HepG2 (cell line): ENCODE data around the gene EGLN2. TPM values are rescaled to one million over a fixed set of nuclear protein-coding genes. Genes with fewer than 3 reads are reported as not detected.
A peak's percentile ranks its signal among the peaks of the same experiment; 100 is the strongest.

Experiments used
- AGO1 ChIP-seq: fragments of 200-400 bp; formaldehyde crosslinking; IDR thresholded peaks from 2 replicates; pipeline ENCODE4 v1.6.1; 2017; ENCODE audit warnings: mild to moderate bottlenecking, low read depth, low read length, moderate library complexity; ENCODE audit not compliant: poor library complexity, severe bottlenecking
- CBX5 ChIP-seq: sonication (generic); formaldehyde crosslinking; IDR thresholded peaks from 2 replicates; pipeline ENCODE4 v1.4.0; 2020; ENCODE audit warnings: missing genetic modification reagents, borderline replicate concordance
- ELF3 ChIP-seq: IDR thresholded peaks from 2 replicates; pipeline ENCODE4 v1.6.1; 2016; ENCODE audit warnings: missing genetic modification reagents, missing compliant biosample characterization
- FOXK1 ChIP-seq: sonication (generic); formaldehyde crosslinking; IDR thresholded peaks from 2 replicates; pipeline ENCODE4 v1.4.0; 2020; ENCODE audit warnings: low read depth, missing genetic modification reagents, borderline replicate concordance
- IKZF1 ChIP-seq: fragments of 450-650 bp; IDR thresholded peaks from 2 replicates; pipeline ENCODE4 v1.7.1; 2016
- IKZF4 ChIP-seq: sonication (generic); formaldehyde crosslinking; IDR thresholded peaks from 2 replicates; pipeline ENCODE4 v1.5.1; 2020; ENCODE audit warnings: borderline replicate concordance, mild to moderate bottlenecking, low read depth, missing genetic modification reagents; ENCODE audit errors: not compliant biosample characterization
- ISX ChIP-seq: sonication (generic); formaldehyde crosslinking; conservative IDR thresholded peaks from 2 replicates; pipeline ENCODE4 v1.5.0; 2020; ENCODE audit warnings: missing genetic modification reagents
- KAT7 ChIP-seq: IDR thresholded peaks from 2 replicates; pipeline ENCODE4 v1.6.1; 2018; ENCODE audit warnings: borderline replicate concordance, missing compliant biosample characterization
- POLR2A ChIP-seq, 2 experiments: IDR thresholded peaks; 2 replicates each; pipeline ENCODE4 v1.6.1; 2011; ENCODE audit warnings: low read depth in 2 of 2, low read length in 2 of 2, mild to moderate bottlenecking in 1 of 2, moderate library complexity in 1 of 2; ENCODE audit not compliant: insufficient read depth in 1 of 2
- REXO4 ChIP-seq: sonication (generic); formaldehyde crosslinking; IDR thresholded peaks from 2 replicates; pipeline ENCODE4 v1.8.0; 2022; ENCODE audit warnings: missing genetic modification reagents, mild to moderate bottlenecking, borderline replicate concordance
- RNF219 ChIP-seq: sonication (generic); formaldehyde crosslinking; IDR thresholded peaks from 2 replicates; pipeline ENCODE4 v1.5.0; 2020; ENCODE audit warnings: mild to moderate bottlenecking, missing genetic modification reagents
- RORA ChIP-seq: sonication (generic); formaldehyde crosslinking; IDR thresholded peaks from 2 replicates; pipeline ENCODE4 v1.5.0; 2020; ENCODE audit warnings: mild to moderate bottlenecking, missing genetic modification reagents, moderate library complexity
- ZBTB44 ChIP-seq: sonication (generic); formaldehyde crosslinking; IDR thresholded peaks from 2 replicates; pipeline ENCODE4 v1.4.0; 2020; ENCODE audit warnings: missing genetic modification reagents
- ZC3H13 ChIP-seq: sonication (generic); formaldehyde crosslinking; IDR thresholded peaks from 2 replicates; pipeline ENCODE4 v1.8.1; 2023; ENCODE audit warnings: mild to moderate bottlenecking, missing genetic modification reagents, moderate library complexity
- ZHX1 ChIP-seq: sonication (generic); formaldehyde crosslinking; IDR thresholded peaks from 2 replicates; pipeline ENCODE4 v1.8.1; 2022; ENCODE audit warnings: low read depth, mild to moderate bottlenecking, missing genetic modification reagents
- ZMAT5 ChIP-seq: sonication (generic); formaldehyde crosslinking; IDR thresholded peaks from 2 replicates; pipeline ENCODE4 v1.5.0; 2020; ENCODE audit warnings: mild to moderate bottlenecking, low read depth, missing genetic modification reagents, borderline replicate concordance
- ZNF124 ChIP-seq: sonication (generic); formaldehyde crosslinking; IDR thresholded peaks from 2 replicates; pipeline ENCODE4 v1.4.0; 2020; ENCODE audit warnings: missing genetic modification reagents
- ZNF20 ChIP-seq: sonication (generic); formaldehyde crosslinking; IDR thresholded peaks from 2 replicates; pipeline ENCODE4 v1.4.0; 2020; ENCODE audit warnings: mild to moderate bottlenecking, moderate library complexity, missing genetic modification reagents
- ZNF264 ChIP-seq: sonication (generic); formaldehyde crosslinking; IDR thresholded peaks from 2 replicates; pipeline ENCODE4 v1.4.0; 2020; ENCODE audit warnings: missing genetic modification reagents
- ZNF317 ChIP-seq: sonication (generic); formaldehyde crosslinking; IDR thresholded peaks from 2 replicates; pipeline ENCODE4 v1.5.0; 2020; ENCODE audit warnings: mild to moderate bottlenecking, missing genetic modification reagents
- ZNF670 ChIP-seq: sonication (generic); formaldehyde crosslinking; IDR thresholded peaks from 2 replicates; pipeline ENCODE4 v1.8.0; 2022; ENCODE audit warnings: mild to moderate bottlenecking, missing genetic modification reagents, borderline replicate concordance
- ZNF788 ChIP-seq: sonication (generic); formaldehyde crosslinking; IDR thresholded peaks from 2 replicates; pipeline ENCODE4 v1.5.0; 2020; ENCODE audit warnings: mild to moderate bottlenecking, missing genetic modification reagents, borderline replicate concordance
- ZNF839 ChIP-seq: sonication (generic); formaldehyde crosslinking; IDR thresholded peaks from 2 replicates; pipeline ENCODE4 v1.4.0; 2020; ENCODE audit warnings: missing genetic modification reagents, mild to moderate bottlenecking, borderline replicate concordance
- polyA plus RNA-seq, 8 experiments: library from polyadenylated mRNA; depleted of rRNA in 3 of 8; stranded (reverse) in 7 of 8; unstranded in 1 of 8; fragments of >200 nt; fragmentation: Illumina TruSeq in 4 of 8; extraction: Trizol in 4 of 8; gene quantifications; 2 replicates each; pipeline versions ENCODE4 v1.2.1 to v1.2.3, GENCODE V29; 2011 to 2016; ENCODE audit warnings: low read depth in 4 of 8, missing spikeins in 1 of 8, mixed read lengths in 1 of 8; ENCODE audit not compliant: insufficient read depth in 1 of 8
- total RNA-seq, 5 experiments: library from RNA; depleted of rRNA; stranded (reverse); fragments of >200 nt; fragmentation: Illumina TruSeq; extraction: Trizol; gene quantifications; 2 replicates each; pipeline ENCODE4 v1.2.3, GENCODE V29; 2016; ENCODE audit warnings: low read depth in 1 of 5

The EGLN2 gene
- total and polyA plus RNA-seq, 2 of the 13 experiments (the other 11 are each of a cell fraction or from before 2014, with no cell fraction given): 16.5 to 40.8 TPM

GRCh38 chr19:40750058-40750873 is 48.7 kb upstream of the EGLN2 start, which contains the start of gene ACTMAP (continued):
- TF ChIP-seq FOXK1 (peak; percentile 64; the same call in 1 of the 2 replicates), ZNF124 (CRISPR knock-in tag) (peak; percentile 37; the same call in 1 of the 2 replicates), RNF219 (CRISPR knock-in tag) (0 out of 2 replicates have a peak, but pooled peaks have one; percentile 31), ZMAT5 (no peak), ISX (no peak), ZNF670 (no peak), ZBTB44 (CRISPR knock-in tag) (no peak), REXO4 (CRISPR knock-in tag) (no peak), RORA (CRISPR knock-in tag) (no peak), POLR2A (IDR thresholded peaks at IDR 0.05; ENCODE audit: insufficient read depth in 1 of 2, low read depth in 2 of 2, low read length in 2 of 2) (peak in 1 of 2 experiments; percentile 65; a peak in 3 of 4 replicates), ELF3 (CRISPR knock-in tag) (peak; percentile 71), CBX5 (CRISPR knock-in tag) (no peak; the same call in 1 of the 2 replicates), ZNF788 (CRISPR knock-in tag) (no peak), ZNF20 (CRISPR knock-in tag) (no peak), ZNF317 (CRISPR knock-in tag) (no peak), ZNF264 (no peak), IKZF4 (CRISPR knock-in tag) (no peak), ZNF839 (CRISPR knock-in tag) (no peak), KAT7 (CRISPR knock-in tag) (no peak), AGO1 (no peak), IKZF1 (no peak), ZHX1 (CRISPR knock-in tag) (no peak), ZC3H13 (0 out of 2 replicates have a peak, but pooled peaks have one; percentile 48)
